Neural cell (in vitro differentiated cells): ENCODE measurements around the gene ZNF263. TPM values are rescaled to one million over a fixed set of nuclear protein-coding genes. Genes with fewer than 3 reads are reported as not detected.
A peak's percentile ranks its signal among the peaks of the same experiment; 100 is the strongest.
"Not testable (repeated sequence)": the region's sequence is repeated elsewhere in the genome, so short reads cannot be mapped to it uniquely, and the experiment has no call there.

Source experiments
- H2AFZ ChIP-seq: fragments of 200-600, 300-800 bp; sonication (generic), shearing (Covaris generic); 2 replicates; pipeline ENCODE4 v1.6.0; 2014; ENCODE audit warnings: low read depth, mild to moderate bottlenecking, antibody characterized with exemption, low read length, moderate library complexity
- H3F3A ChIP-seq: fragments of 200-600 bp; shearing (Covaris generic); 2 replicates; pipeline ENCODE4 v1.6.1; 2016; ENCODE audit warnings: mild to moderate bottlenecking, moderate library complexity, mixed read lengths, antibody characterized with exemption, low read length; ENCODE audit not compliant: insufficient read depth, poor library complexity, severe bottlenecking
- H3K27ac ChIP-seq: fragments of 200-600, 300-800 bp; sonication (generic), shearing (Covaris generic); 2 replicates; pipeline ENCODE4 v1.5.1; 2014; ENCODE audit warnings: mild to moderate bottlenecking, low read length, moderate library complexity
- H3K27me3 ChIP-seq: fragments of 300-800, 200-600 bp; sonication (generic), shearing (Covaris generic); 2 replicates; pipeline ENCODE4 v1.6.0; 2014; ENCODE audit warnings: mild to moderate bottlenecking, low read depth, low read length, moderate library complexity; ENCODE audit not compliant: insufficient read depth
- H3K36me3 ChIP-seq: fragments of 300-800, 200-600 bp; sonication (generic), shearing (Covaris generic); 2 replicates; pipeline ENCODE4 v1.5.1; 2014; ENCODE audit warnings: mild to moderate bottlenecking, antibody characterized with exemption, low read length, moderate library complexity; ENCODE audit not compliant: insufficient read depth
- H3K4me2 ChIP-seq: fragments of 300-800, 200-600 bp; sonication (generic), shearing (Covaris generic); 2 replicates; pipeline ENCODE4 v1.6.0; 2014; ENCODE audit warnings: mild to moderate bottlenecking, low read length
- H3K4me3 ChIP-seq: fragments of 300-800, 200-600 bp; sonication (generic), shearing (Covaris generic); 2 replicates; pipeline ENCODE4 v1.5.1; 2014; ENCODE audit warnings: mild to moderate bottlenecking, low read length, moderate library complexity
- H3K79me2 ChIP-seq: fragments of 200-600 bp; shearing (Covaris generic); replicated peaks from 2 replicates; pipeline ENCODE4 v1.6.0; 2014; ENCODE audit warnings: mild to moderate bottlenecking, low read length, moderate library complexity; ENCODE audit not compliant: insufficient read depth
- H3K9ac ChIP-seq: fragments of 300-800, 200-600 bp; sonication (generic), shearing (Covaris generic); 2 replicates; pipeline ENCODE4 v1.6.1; 2016; ENCODE audit warnings: mild to moderate bottlenecking, low read length, mixed read lengths
- H3K9me2 ChIP-seq: fragments of 200-600 bp; shearing (Covaris generic); 2 replicates; pipeline ENCODE4 v1.6.1; 2016; ENCODE audit warnings: mild to moderate bottlenecking, low read length, mixed read lengths; ENCODE audit not compliant: insufficient read depth
- H3K9me3 ChIP-seq: fragments of 200-600, 300-800 bp; sonication (generic), shearing (Covaris generic); 2 replicates; pipeline ENCODE4 v1.6.1; 2016; ENCODE audit warnings: mild to moderate bottlenecking, mixed run types, low read length, moderate library complexity, mixed read lengths
- H4K20me1 ChIP-seq: fragments of 200-600 bp; shearing (Covaris generic); 2 replicates; pipeline ENCODE4 v1.6.1; 2016; ENCODE audit warnings: mild to moderate bottlenecking, mixed run types; ENCODE audit not compliant: insufficient read depth
- CTCF ChIP-seq: fragments of 450-650 bp; IDR thresholded peaks from 2 replicates; pipeline ENCODE4 v1.5.1; 2014; ENCODE audit warnings: antibody characterized with exemption, mild to moderate bottlenecking, moderate library complexity; ENCODE audit not compliant: poor library complexity, severe bottlenecking
- EP300 ChIP-seq: fragments of 450-650 bp; conservative IDR thresholded peaks from 2 replicates; pipeline ENCODE4 v1.6.1; 2014; ENCODE audit warnings: antibody characterized with exemption, mild to moderate bottlenecking, moderate library complexity; ENCODE audit not compliant: poor library complexity, severe bottlenecking
- EZH2 ChIP-seq: fragments of 200-600, 300-800 bp; shearing (Covaris generic), sonication (generic); IDR thresholded peaks from 2 replicates; pipeline ENCODE4 v1.6.1; 2014; ENCODE audit warnings: antibody characterized with exemption, low read length, borderline replicate concordance, mild to moderate bottlenecking; ENCODE audit not compliant: insufficient read depth, poor library complexity, severe bottlenecking
- MXI1 ChIP-seq: fragments of 450-650 bp; conservative IDR thresholded peaks from 2 replicates; pipeline ENCODE4 v1.6.1; 2014; ENCODE audit warnings: antibody characterized with exemption, mild to moderate bottlenecking; ENCODE audit not compliant: poor library complexity, severe bottlenecking
- POLR2AphosphoS5 ChIP-seq: IDR thresholded peaks from 2 replicates; pipeline ENCODE4 v1.6.1; 2012
- RAD21 ChIP-seq: fragments of 450-650 bp; conservative IDR thresholded peaks from 2 replicates; pipeline ENCODE4 v1.6.1; 2014; ENCODE audit warnings: antibody characterized with exemption, mild to moderate bottlenecking, moderate library complexity
- REST ChIP-seq: IDR thresholded peaks from 2 replicates; pipeline ENCODE4 v1.6.1; 2012; ENCODE audit warnings: borderline replicate concordance
- SMC3 ChIP-seq: fragments of 450-650 bp; conservative IDR thresholded peaks from 2 replicates; pipeline ENCODE4 v1.6.1; 2014; ENCODE audit warnings: antibody characterized with exemption, mild to moderate bottlenecking, moderate library complexity; ENCODE audit not compliant: poor library complexity
- TAF1 ChIP-seq: IDR thresholded peaks from 2 replicates; pipeline ENCODE4 v1.6.1; 2012; ENCODE audit warnings: low read depth
- polyA plus RNA-seq: library from polyadenylated mRNA; depleted of rRNA; stranded (reverse); fragments of >200 nt; gene quantifications from 2 replicates; pipeline ENCODE4 v1.2.3, GENCODE V29; 2014

The ZNF263 gene
- polyA plus RNA-seq, 1 donor from 2014 or later: 65.4 TPM

GRCh38 chr16:3266873-3267537, 16.3 kb upstream of the ZNF263 start:
- Histone ChIP-seq H3K4me2 (no peak overlapping the region), H3K9me3 (no peaks in the 10 kb centered on the region), H3K27ac (no peak overlapping the region), H3K79me2 (no peaks in the 10 kb centered on the region), H3K4me3 (no peak overlapping the region), H3K9ac (no peak overlapping the region), H3F3A (no peaks in the 10 kb centered on the region), H2AFZ (no peak overlapping the region), H3K9me2 (no peaks in the 10 kb centered on the region), H4K20me1 (no peaks in the 10 kb centered on the region), H3K27me3 (no peaks in the 10 kb centered on the region), H3K36me3 (no peaks in the 10 kb centered on the region)
- TF ChIP-seq CTCF (peak; percentile 39), REST (no peak)

- Histone ChIP-seq H3F3A (no peaks in the 10 kb centered on the region), H3K79me2 (no peaks in the 10 kb centered on the region), H3K36me3 (no peaks in the 10 kb centered on the region), H3K27me3 (no peaks in the 10 kb centered on the region), H3K9me2 (no peaks in the 10 kb centered on the region), H3K27ac (no peak overlapping the region), H4K20me1 (no peaks in the 10 kb centered on the region), H3K9me3 (no peaks in the 10 kb centered on the region), H2AFZ (no peak overlapping the region), H3K9ac (no peak overlapping the region), H3K4me3 (no peak overlapping the region), H3K4me2 (no peak overlapping the region)
- TF ChIP-seq SMC3 (no peak), TAF1 (no peak), REST (no peak), EZH2 (no peak), CTCF (no peak), RAD21 (no peak), EP300 (no peak), MXI1 (no peak), POLR2AphosphoS5 (no peak)
These were observed 15.0 kb upstream of the ZNF263 start for GRCh38 chr16:3268294-3268693.

- not testable (repeated sequence) for H2AFZ ChIP-seq, H3K4me3 ChIP-seq, H3K36me3 ChIP-seq, H3K27me3 ChIP-seq, H4K20me1 ChIP-seq, H3K4me2 ChIP-seq, H3F3A ChIP-seq, H3K9me3 ChIP-seq, H3K9ac ChIP-seq, H3K79me2 ChIP-seq, H3K9me2 ChIP-seq, H3K27ac ChIP-seq
These were observed 12.6 kb upstream of the ZNF263 start for GRCh38 chr16:3270718-3271117.
